ENCODE data around the gene GJB4.
"Not testable (repeated sequence)": the region's sequence is repeated elsewhere in the genome, so short reads cannot be mapped to it uniquely, and the experiment has no call there.

The GJB4 gene

GRCh38 chr1:34808051-34808810 lies 48.7 kb downstream of the GJB4 start:
- DNase-seq: no peak

- not testable (repeated sequence) for DNase-seq
Observed at GRCh38 chr1:34810781-34811180, 51.2 kb downstream of the GJB4 start.

Measured in NK-92 treated with Interleukin-12 subunit alpha and Interleukin-12 subunit beta, amount 100 ng/mL, for 24 hours (cell line).